ENCODE results near the gene TWIST2.

DNA sequence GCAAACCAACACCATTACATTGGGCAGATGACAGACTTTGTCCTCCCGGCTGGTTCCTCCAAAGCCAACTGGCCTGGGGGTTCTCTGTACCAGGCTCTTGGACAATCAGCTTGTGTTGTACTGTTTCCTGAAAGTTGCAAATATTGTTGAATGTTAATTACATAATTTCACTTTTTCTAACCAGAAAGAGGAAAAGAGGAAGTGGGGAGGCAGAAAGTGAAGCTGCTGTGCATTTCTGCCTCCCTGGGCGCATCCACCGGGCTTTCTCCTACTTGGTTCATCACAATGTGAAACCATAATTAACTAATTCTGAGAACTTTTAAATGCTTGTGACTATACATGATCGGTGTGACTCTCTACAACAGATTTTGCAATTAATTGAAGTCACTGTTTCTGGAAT lies 10.1 kb downstream of the TWIST2 start:
- TF ChIP-seq, protein P1, sequence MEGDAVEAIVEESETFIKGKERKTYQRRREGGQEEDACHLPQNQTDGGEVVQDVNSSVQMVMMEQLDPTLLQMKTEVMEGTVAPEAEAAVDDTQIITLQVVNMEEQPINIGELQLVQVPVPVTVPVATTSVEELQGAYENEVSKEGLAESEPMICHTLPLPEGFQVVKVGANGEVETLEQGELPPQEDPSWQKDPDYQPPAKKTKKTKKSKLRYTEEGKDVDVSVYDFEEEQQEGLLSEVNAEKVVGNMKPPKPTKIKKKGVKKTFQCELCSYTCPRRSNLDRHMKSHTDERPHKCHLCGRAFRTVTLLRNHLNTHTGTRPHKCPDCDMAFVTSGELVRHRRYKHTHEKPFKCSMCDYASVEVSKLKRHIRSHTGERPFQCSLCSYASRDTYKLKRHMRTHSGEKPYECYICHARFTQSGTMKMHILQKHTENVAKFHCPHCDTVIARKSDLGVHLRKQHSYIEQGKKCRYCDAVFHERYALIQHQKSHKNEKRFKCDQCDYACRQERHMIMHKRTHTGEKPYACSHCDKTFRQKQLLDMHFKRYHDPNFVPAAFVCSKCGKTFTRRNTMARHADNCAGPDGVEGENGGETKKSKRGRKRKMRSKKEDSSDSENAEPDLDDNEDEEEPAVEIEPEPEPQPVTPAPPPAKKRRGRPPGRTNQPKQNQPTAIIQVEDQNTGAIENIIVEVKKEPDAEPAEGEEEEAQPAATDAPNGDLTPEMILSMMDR (IDR thresholded peaks at IDR 0.05; ENCODE audit: insufficient read depth, low read length), result no peak
- TF ChIP-seq POLR2AphosphoS5 (IDR thresholded peaks at IDR 0.05; ENCODE audit: low read depth) (no peak), GABPA (IDR thresholded peaks at IDR 0.05; ENCODE audit: low read depth) (no peak), SPI1 (IDR thresholded peaks at IDR 0.05; ENCODE audit: borderline replicate concordance, low read depth) (peak; percentile 98)
- TF ChIP-seq, protein P2, sequence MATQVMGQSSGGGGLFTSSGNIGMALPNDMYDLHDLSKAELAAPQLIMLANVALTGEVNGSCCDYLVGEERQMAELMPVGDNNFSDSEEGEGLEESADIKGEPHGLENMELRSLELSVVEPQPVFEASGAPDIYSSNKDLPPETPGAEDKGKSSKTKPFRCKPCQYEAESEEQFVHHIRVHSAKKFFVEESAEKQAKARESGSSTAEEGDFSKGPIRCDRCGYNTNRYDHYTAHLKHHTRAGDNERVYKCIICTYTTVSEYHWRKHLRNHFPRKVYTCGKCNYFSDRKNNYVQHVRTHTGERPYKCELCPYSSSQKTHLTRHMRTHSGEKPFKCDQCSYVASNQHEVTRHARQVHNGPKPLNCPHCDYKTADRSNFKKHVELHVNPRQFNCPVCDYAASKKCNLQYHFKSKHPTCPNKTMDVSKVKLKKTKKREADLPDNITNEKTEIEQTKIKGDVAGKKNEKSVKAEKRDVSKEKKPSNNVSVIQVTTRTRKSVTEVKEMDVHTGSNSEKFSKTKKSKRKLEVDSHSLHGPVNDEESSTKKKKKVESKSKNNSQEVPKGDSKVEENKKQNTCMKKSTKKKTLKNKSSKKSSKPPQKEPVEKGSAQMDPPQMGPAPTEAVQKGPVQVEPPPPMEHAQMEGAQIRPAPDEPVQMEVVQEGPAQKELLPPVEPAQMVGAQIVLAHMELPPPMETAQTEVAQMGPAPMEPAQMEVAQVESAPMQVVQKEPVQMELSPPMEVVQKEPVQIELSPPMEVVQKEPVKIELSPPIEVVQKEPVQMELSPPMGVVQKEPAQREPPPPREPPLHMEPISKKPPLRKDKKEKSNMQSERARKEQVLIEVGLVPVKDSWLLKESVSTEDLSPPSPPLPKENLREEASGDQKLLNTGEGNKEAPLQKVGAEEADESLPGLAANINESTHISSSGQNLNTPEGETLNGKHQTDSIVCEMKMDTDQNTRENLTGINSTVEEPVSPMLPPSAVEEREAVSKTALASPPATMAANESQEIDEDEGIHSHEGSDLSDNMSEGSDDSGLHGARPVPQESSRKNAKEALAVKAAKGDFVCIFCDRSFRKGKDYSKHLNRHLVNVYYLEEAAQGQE (IDR thresholded peaks at IDR 0.05; ENCODE audit: insufficient replicate concordance, low read depth), result no peak

All from HL-60 (cell line).